ENCODE measurements around the gene PARD3. TPM values are rescaled to one million over a fixed set of nuclear protein-coding genes. Genes with fewer than 3 reads are reported as not detected.

Gene PARD3
- total RNA-seq, 1 donor = 42.1 TPM

GRCh38 chr10:34697351-34698247, 117.5 kb downstream of the PARD3 start:
- TF ChIP-seq CTCF (IDR thresholded peaks at IDR 0.05; ENCODE audit: insufficient read depth, low read length) = no peak
- no peak for DNase-seq (ENCODE audit: low read depth)
- H3K4me3 ChIP-seq (ENCODE audit: low read depth, low read length) = no peak overlapping the region

- TF ChIP-seq CTCF (IDR thresholded peaks at IDR 0.05; ENCODE audit: insufficient read depth, low read length) = no peak
- H3K4me3 ChIP-seq (ENCODE audit: low read depth, low read length) = no peak overlapping the region
- peak; percentile 78 for DNase-seq (ENCODE audit: low read depth)
These were observed 118.7 kb downstream of the PARD3 start for GRCh38 chr10:34696423-34696822.

GRCh38 chr10:34690383-34691049, 124.6 kb downstream of the PARD3 start:
- H3K4me3 ChIP-seq (ENCODE audit: low read depth, low read length) = no peak overlapping the region
- no peak for TF ChIP-seq CTCF (IDR thresholded peaks at IDR 0.05; ENCODE audit: insufficient read depth, low read length)
- no peak for DNase-seq (ENCODE audit: low read depth)

GRCh38 chr10:34689053-34689452, 126.0 kb downstream of the PARD3 start:
- peak; percentile 82 for DNase-seq (ENCODE audit: low read depth)
- H3K4me3 ChIP-seq (ENCODE audit: low read depth, low read length) = no peak overlapping the region
- TF ChIP-seq CTCF (IDR thresholded peaks at IDR 0.05; ENCODE audit: insufficient read depth, low read length) = no peak

- no peak for TF ChIP-seq CTCF (IDR thresholded peaks at IDR 0.05; ENCODE audit: insufficient read depth, low read length)
- no peak overlapping the region for H3K4me3 ChIP-seq (ENCODE audit: low read depth, low read length)
- DNase-seq (ENCODE audit: low read depth) = peak; percentile 40
These were observed 127.5 kb downstream of the PARD3 start for GRCh38 chr10:34687434-34688210.

- no peak for DNase-seq (ENCODE audit: low read depth)
- H3K4me3 ChIP-seq (ENCODE audit: low read depth, low read length) = no peak overlapping the region
- TF ChIP-seq CTCF (IDR thresholded peaks at IDR 0.05; ENCODE audit: insufficient read depth, low read length) = no peak
These were observed 132.5 kb downstream of the PARD3 start for GRCh38 chr10:34682580-34682979.
